Panc1 (cell line): ENCODE measurements around the gene PRM2. TPM values are rescaled to one million over a fixed set of nuclear protein-coding genes. Genes with fewer than 3 reads are reported as not detected.

Source experiments
- ATAC-seq: fragments of 200-7000 bp; cut with Tn5 transposase; 2 replicates; pipeline ENCODE4 v1.9.1; 2020; ENCODE audit warnings: mild to moderate bottlenecking, moderate library complexity
- BruUV-seq: library from RNA; stranded (reverse); fragments of 400-500 nt; replicated peaks from 2 replicates; lab custom pipeline; 2021; lab: Mats Ljungman, UMichigan
- CTCF ChIA-PET: fragments of 300-600 bp; sonication (Branson Sonifier 250); formaldehyde crosslinking; loops from one replicate; lab custom pipeline; 2022; ENCODE audit warnings: antibody characterized with exemption; lab: Charles Lee
- POLR2A ChIA-PET: fragments of 300-600 bp; sonication (Branson Sonifier 250); formaldehyde crosslinking; loops from one replicate; lab custom pipeline; 2022; ENCODE audit warnings: antibody characterized with exemption; lab: Charles Lee
- DNase-seq: peaks from one replicate; pipeline ENCODE4 v3.0.0-alpha.2; 2010; ENCODE audit warnings: low read depth, low spot score
- H3K27ac ChIP-seq: 2 replicates; pipeline ENCODE4 v1.5.1; 2011; ENCODE audit warnings: mild to moderate bottlenecking, low read length, inconsistent platforms
- H3K27me3 ChIP-seq: fragments of 200-500 bp; sonication (Bioruptor generic); 2 replicates; pipeline ENCODE4 v1.6.0; 2014; ENCODE audit warnings: low read length, inconsistent platforms; ENCODE audit not compliant: control insufficient read depth, insufficient read depth
- H3K36me3 ChIP-seq: fragments of 200-500 bp; sonication (Bioruptor generic); 2 replicates; pipeline ENCODE4 v1.5.1; 2014; ENCODE audit warnings: inconsistent platforms, mild to moderate bottlenecking, low read length, moderate library complexity; ENCODE audit not compliant: control insufficient read depth, insufficient read depth
- H3K4me1 ChIP-seq: 2 replicates; pipeline ENCODE4 v1.5.1; 2011; ENCODE audit warnings: inconsistent platforms, mild to moderate bottlenecking, low read length, moderate library complexity; ENCODE audit not compliant: control insufficient read depth, insufficient read depth
- H3K4me3 ChIP-seq, 2 experiments: 2 replicates each; pipeline ENCODE4 v1.5.1; 2011 to 2012; ENCODE audit warnings: low read depth in 2 of 2, low read length in 2 of 2, mild to moderate bottlenecking in 2 of 2, inconsistent platforms in 1 of 2, moderate library complexity in 1 of 2
- H3K9me3 ChIP-seq: fragments of 200-500 bp; sonication (Bioruptor generic); 2 replicates; pipeline ENCODE4 v1.5.1; 2014; ENCODE audit warnings: low read depth, mild to moderate bottlenecking, inconsistent platforms, low read length, moderate library complexity; ENCODE audit not compliant: control insufficient read depth, insufficient read depth
- CTCF ChIP-seq: fragments of 450-650 bp; IDR thresholded peaks from 2 replicates; pipeline ENCODE4 v1.5.1; 2017; ENCODE audit warnings: mild to moderate bottlenecking
- POLR2AphosphoS5 ChIP-seq: IDR thresholded peaks from 2 replicates; pipeline ENCODE4 v1.6.1; 2012; ENCODE audit warnings: mild to moderate bottlenecking, low read depth, low read length, moderate library complexity
- REST ChIP-seq, 2 experiments: IDR thresholded peaks; 2 replicates each; pipeline ENCODE4 v1.6.1; 2011 to 2012; ENCODE audit warnings: low read depth in 2 of 2, control low read depth in 1 of 2, low read length in 1 of 2, mild to moderate bottlenecking in 1 of 2, moderate library complexity in 1 of 2; ENCODE audit not compliant: insufficient read depth in 1 of 2
- SIN3A ChIP-seq: IDR thresholded peaks from 2 replicates; pipeline ENCODE4 v1.6.1; 2012; ENCODE audit warnings: low read depth, mild to moderate bottlenecking, low read length, moderate library complexity, borderline replicate concordance; ENCODE audit not compliant: insufficient read depth
- TCF7L2 ChIP-seq: IDR thresholded peaks from 2 replicates; pipeline ENCODE4 v1.6.1; 2011; ENCODE audit warnings: mild to moderate bottlenecking, low read depth, low read length, inconsistent platforms
- in situ Hi-C: cut with HindIII; loops from 2 replicates; pipeline ENCODE4 v1.10.0; 2016; ENCODE audit warnings: low sequenced_read_pairs, low pct_unique_long_range_greater_than_20kb
- intact Hi-C: fragments of 100-400 bp; cut with micrococcal nuclease; formaldehyde crosslinking; loops from one replicate; pipeline ENCODE4 v1.10.0; 2022; ENCODE audit not compliant: unreplicated experiment
- total RNA-seq: library from RNA; stranded (reverse); gene quantifications from one replicate; pipeline ENCODE4 v1.2.1, GENCODE V29; 2021; ENCODE audit not compliant: unreplicated experiment

PRM2 gene
- total RNA-seq, 1 experiment from 2014 or later: not detected

DNA sequence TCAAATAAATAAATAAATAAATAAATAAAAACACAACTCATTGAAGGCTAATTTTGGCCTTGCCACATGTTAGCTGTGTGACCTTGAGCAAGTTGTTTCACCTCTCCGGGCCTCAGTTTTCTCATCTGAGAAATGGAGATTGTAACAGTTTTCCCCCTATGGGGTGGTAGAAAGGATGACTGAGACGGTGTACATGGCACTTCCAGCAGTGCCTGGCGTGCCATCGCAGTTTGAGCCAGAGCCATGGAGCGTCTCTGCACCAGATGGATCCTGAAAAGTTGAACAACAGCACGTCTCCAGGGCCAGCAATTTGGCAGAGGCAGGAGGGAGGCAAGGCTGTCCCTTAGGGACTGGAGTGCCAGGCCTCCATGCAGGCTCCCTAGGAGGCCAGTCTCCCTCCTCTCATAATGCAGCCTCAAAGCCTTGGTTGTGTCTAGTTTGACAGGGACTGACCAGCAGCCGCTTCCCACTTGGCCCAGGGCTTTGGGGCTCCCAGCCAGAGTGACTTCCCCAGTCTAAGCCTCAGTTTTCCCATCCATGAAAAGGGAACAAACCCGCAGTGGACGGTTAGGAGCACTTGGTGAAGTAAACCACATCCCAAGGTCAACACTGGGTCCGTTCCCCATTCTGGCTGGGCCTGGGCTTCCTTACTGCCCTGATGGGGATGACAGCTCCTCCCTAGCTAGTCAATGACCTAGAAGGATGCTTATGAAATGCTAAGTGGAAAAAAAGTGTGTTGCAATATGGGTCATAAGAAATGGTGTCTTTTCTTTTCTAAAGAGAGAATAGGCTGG lies 39.6 kb downstream of the PRM2 start:
- ChIA-PET POLR2A (no interaction called here), CTCF (no interaction called here)
- ATAC-seq (no peak), DNase-seq (no peak)
- Histone ChIP-seq H3K36me3 (no peaks in the 10 kb centered on the region), H3K27me3 (no peaks in the 10 kb centered on the region), H3K4me3 (no peak overlapping the region), H3K27ac (no peak overlapping the region), H3K4me1 (no peaks in the 10 kb centered on the region), H3K9me3 (no peaks in the 10 kb centered on the region)
- intact Hi-C loops (no loop called here), in situ Hi-C loops (no loop called here)
- BruUV-seq: no TSS peak
- no peak for TF ChIP-seq POLR2AphosphoS5
- no peak for TF ChIP-seq SIN3A
- no peak for TF ChIP-seq TCF7L2
- TF ChIP-seq CTCF: no peak
- TF ChIP-seq REST (IDR thresholded peaks at IDR 0.05; ENCODE audit: insufficient read depth in 1 of 2, low read depth in 2 of 2, low read length in 1 of 2): no peak

GRCh38 chr16:11235703-11235991 lies 40.6 kb downstream of the PRM2 start:
- H3K9me3 ChIP-seq: no peaks in the 10 kb centered on the region
- BruUV-seq: no TSS peak

More at GRCh38 chr16:11235703-11235991, 40.6 kb downstream of the PRM2 start:
- intact Hi-C loops: no loop called here
- Histone ChIP-seq H3K27me3 (no peaks in the 10 kb centered on the region), H3K27ac (no peak overlapping the region), H3K4me3 (no peak overlapping the region), H3K36me3 (no peaks in the 10 kb centered on the region), H3K4me1 (no peaks in the 10 kb centered on the region)
- DNase-seq (no peak), ATAC-seq (no peak)
- TF ChIP-seq CTCF: no peak
- TF ChIP-seq TCF7L2: no peak
- no peak for TF ChIP-seq REST (IDR thresholded peaks at IDR 0.05; ENCODE audit: insufficient read depth in 1 of 2, low read depth in 2 of 2, low read length in 1 of 2)
- TF ChIP-seq SIN3A: no peak
- TF ChIP-seq POLR2AphosphoS5: no peak
- CTCF ChIA-PET: no interaction called here
- POLR2A ChIA-PET: interaction anchor here (1.0 kb wide), 1 partner anchor 21 kb away, joined by 3 read pairs; no protein-coding TSS in a partner anchor
- in situ Hi-C loops: no loop called here
